A549 (cell line): ENCODE results near the gene TTC3. TPM values are rescaled to one million over a fixed set of nuclear protein-coding genes. Genes with fewer than 3 reads are reported as not detected.

Source experiments
- ATAC-seq, 2 experiments: fragments of 200-7000 bp in 1 of 2; fragments of >200 bp in 1 of 2; cut with Nextera tagmentation in 1 of 2; cut with Tn5 transposase in 1 of 2; 3 replicates each; pipeline versions ENCODE4 v1.8.0 to v1.9.1; 2018 to 2020; ENCODE audit warnings: mild to moderate bottlenecking in 1 of 2, moderate library complexity in 1 of 2
- CTCF ChIA-PET: fragments of 300-600 bp; sonication (Branson Sonifier 250); formaldehyde crosslinking; extraction: SDS; loops from one replicate; lab custom pipeline; 2021; ENCODE audit warnings: antibody characterized with exemption, inconsistent platforms; lab: Yijun Ruan, JAX
- POLR2A ChIA-PET: fragments of 350-600 bp; formaldehyde crosslinking; extraction: SDS; loops from one replicate; lab custom pipeline; 2021; ENCODE audit warnings: antibody characterized with exemption, inconsistent platforms; lab: Yijun Ruan, JAX
- DNase-seq, 2 experiments: peaks; one replicate each; pipeline versions ENCODE4 v3.0.0 to v3.0.0-alpha.2; 2011 to 2016; ENCODE audit warnings: low read depth in 1 of 2, low spot score in 1 of 2
- FAIRE-seq: peaks from 2 replicates; lab custom pipeline; 2011; peaks lifted over from hg19 to GRCh38; lab: Jason Lieb, UNC
- H3K27ac ChIP-seq, 2 experiments: fragments of >200 bp; sonication (Bioruptor Twin); formaldehyde crosslinking; 3 replicates each; pipeline ENCODE4 v1.5.1; 2016 to 2017
- H3K4me1 ChIP-seq: fragments of >200 bp; sonication (Bioruptor Twin); formaldehyde crosslinking; 3 replicates; pipeline ENCODE4 v1.6.1; 2016
- H3K4me2 ChIP-seq: fragments of >200 bp; sonication (Bioruptor Twin); formaldehyde crosslinking; 3 replicates; pipeline ENCODE4 v1.6.1; 2016
- H3K4me3 ChIP-seq: fragments of >200 bp; sonication (Bioruptor Twin); formaldehyde crosslinking; 3 replicates; pipeline ENCODE4 v1.5.1; 2016
- H3K9me3 ChIP-seq: fragments of >200 bp; sonication (Bioruptor Twin); formaldehyde crosslinking; 3 replicates; pipeline ENCODE4 v1.6.1; 2016
- ATOH8 ChIP-seq: fragments of 250-450 bp; sonication (Bioruptor Pico); IDR thresholded peaks from 2 replicates; pipeline ENCODE4 v1.5.0; 2020; ENCODE audit warnings: low read depth, mild to moderate bottlenecking, moderate library complexity
- BCL3 ChIP-seq: fragments of >200 bp; sonication (Bioruptor Twin); formaldehyde crosslinking; IDR thresholded peaks from 3 replicates; pipeline ENCODE4 v1.6.1; 2016
- BHLHE40 ChIP-seq: IDR thresholded peaks from 2 replicates; pipeline ENCODE4 v1.6.1; 2012; ENCODE audit warnings: low read depth, low read length, inconsistent platforms
- CBX2 ChIP-seq: fragments of 200-600 bp; sonication (generic); IDR thresholded peaks from 2 replicates; pipeline ENCODE4 v1.6.1; 2016; ENCODE audit warnings: low read depth, mild to moderate bottlenecking, borderline replicate concordance
- CBX8 ChIP-seq: fragments of 200-600 bp; sonication (generic); IDR thresholded peaks from 2 replicates; pipeline ENCODE4 v1.6.1; 2016
- CHD2 ChIP-seq: fragments of 150-350 bp; IDR thresholded peaks from 2 replicates; pipeline ENCODE4 v1.6.1; 2014; ENCODE audit warnings: low read length; ENCODE audit not compliant: partially characterized antibody
- E2F6 ChIP-seq: IDR thresholded peaks from 2 replicates; pipeline ENCODE4 v1.6.1; 2012; ENCODE audit warnings: low read depth, borderline replicate concordance
- ELK1 ChIP-seq: fragments of 150-350 bp; IDR thresholded peaks from 2 replicates; pipeline ENCODE4 v1.6.1; 2014; ENCODE audit warnings: low read depth, mild to moderate bottlenecking, low read length
- ESRRA ChIP-seq: fragments of 150-350 bp; IDR thresholded peaks from 2 replicates; pipeline ENCODE4 v1.6.1; 2014; ENCODE audit warnings: mild to moderate bottlenecking, low read length, borderline replicate concordance
- FOSB ChIP-seq: fragments of 250-450 bp; sonication (Bioruptor Pico); IDR thresholded peaks from 2 replicates; pipeline ENCODE4 v1.5.0; 2020; ENCODE audit warnings: mild to moderate bottlenecking, moderate library complexity
- FOSL2 ChIP-seq, 2 experiments: fragments of 450-650 bp in 1 of 2; fragments of >200 bp in 1 of 2; sonication (Bioruptor Twin) in 1 of 2; formaldehyde crosslinking; IDR thresholded peaks; 2 replicates each; pipeline versions ENCODE4 v1.5.0 to v1.6.1; 2016 to 2020; ENCODE audit warnings: mild to moderate bottlenecking in 1 of 2, moderate library complexity in 1 of 2
- HES2 ChIP-seq: fragments of >200 bp; sonication (Bioruptor Twin); formaldehyde crosslinking; IDR thresholded peaks from 2 replicates; pipeline ENCODE4 v1.6.1; 2016
- HMGXB4 ChIP-seq: fragments of 250-450 bp; sonication (Bioruptor Pico); IDR thresholded peaks from 2 replicates; pipeline ENCODE4 v1.5.0; 2021; ENCODE audit warnings: mild to moderate bottlenecking, moderate library complexity, borderline replicate concordance
- HOXA7 ChIP-seq: fragments of 250-450 bp; sonication (Bioruptor Pico); IDR thresholded peaks from 2 replicates; pipeline ENCODE4 v1.5.0; 2020; ENCODE audit warnings: mild to moderate bottlenecking, moderate library complexity
- HOXB5 ChIP-seq: fragments of 250-450 bp; sonication (Bioruptor Pico); IDR thresholded peaks from 2 replicates; pipeline ENCODE4 v1.5.0; 2020; ENCODE audit warnings: mild to moderate bottlenecking, moderate library complexity
- KDM1A ChIP-seq: fragments of 200-600 bp; sonication (generic); IDR thresholded peaks from 2 replicates; pipeline ENCODE4 v1.6.1; 2016; ENCODE audit warnings: low read depth, mild to moderate bottlenecking
- MAZ ChIP-seq: fragments of 150-350 bp; IDR thresholded peaks from 2 replicates; pipeline ENCODE4 v1.6.1; 2014; ENCODE audit warnings: antibody characterized with exemption, low read depth, low read length, borderline replicate concordance
- NFE2L2 ChIP-seq: fragments of 150-350 bp; conservative IDR thresholded peaks from 2 replicates; pipeline ENCODE4 v1.6.1; 2014; ENCODE audit warnings: low read length
- NPAS2 ChIP-seq: fragments of 250-450 bp; sonication (Bioruptor Pico); IDR thresholded peaks from 2 replicates; pipeline ENCODE4 v1.8.0; 2022; ENCODE audit warnings: mild to moderate bottlenecking, moderate library complexity, borderline replicate concordance
- NR3C1 ChIP-seq: fragments of >200 bp; sonication (Bioruptor Twin); formaldehyde crosslinking; IDR thresholded peaks from 3 replicates; pipeline ENCODE4 v1.6.1; 2017
- POLR2AphosphoS2 ChIP-seq: conservative IDR thresholded peaks from 2 replicates; pipeline ENCODE4 v1.6.1; 2012; ENCODE audit warnings: low read length, improper control_type of control experiment, inconsistent platforms
- RARB ChIP-seq: fragments of 250-450 bp; sonication (Bioruptor Pico); IDR thresholded peaks from 2 replicates; pipeline ENCODE4 v1.8.0; 2021; ENCODE audit warnings: mild to moderate bottlenecking, moderate library complexity
- SMC3 ChIP-seq: fragments of >200 bp; sonication (Bioruptor Twin); formaldehyde crosslinking; IDR thresholded peaks from 3 replicates; pipeline ENCODE4 v1.6.1; 2018; ENCODE audit warnings: inconsistent platforms
- SREBF2 ChIP-seq: fragments of 450-650 bp; IDR thresholded peaks from 2 replicates; pipeline ENCODE4 v1.6.1; 2014; ENCODE audit warnings: mild to moderate bottlenecking, moderate library complexity
- TFCP2L1 ChIP-seq: fragments of 250-450 bp; sonication (Bioruptor Pico); IDR thresholded peaks from 2 replicates; pipeline ENCODE4 v1.5.0; 2021; ENCODE audit warnings: mild to moderate bottlenecking
- USF2 ChIP-seq: fragments of 450-650 bp; IDR thresholded peaks from 2 replicates; pipeline ENCODE4 v1.6.1; 2014; ENCODE audit warnings: antibody characterized with exemption
- ZC3H11A ChIP-seq: fragments of 450-650 bp; IDR thresholded peaks from 2 replicates; pipeline ENCODE4 v1.6.1; 2014; ENCODE audit warnings: antibody characterized with exemption, mild to moderate bottlenecking
- ZFP36 ChIP-seq: fragments of 450-650 bp; IDR thresholded peaks from 2 replicates; pipeline ENCODE4 v1.6.1; 2014; ENCODE audit warnings: borderline replicate concordance; ENCODE audit not compliant: partially characterized antibody
- ZNF302 ChIP-seq: fragments of 250-450 bp; sonication (Bioruptor Pico); IDR thresholded peaks from 2 replicates; pipeline ENCODE4 v1.9.0; 2021; ENCODE audit warnings: inconsistent platforms, mild to moderate bottlenecking, moderate library complexity
- ZSCAN20 ChIP-seq: fragments of 250-450 bp; sonication (Bioruptor Pico); IDR thresholded peaks from 2 replicates; pipeline ENCODE4 v1.8.0; 2022; ENCODE audit warnings: mild to moderate bottlenecking, moderate library complexity
- WGBS: methylation state at CpG from one replicate; pipeline ENCODE4 v1.1.6; 2017; ENCODE audit errors: missing lambda C conversion rate; 5-methylcytosine and 5-hydroxymethylcytosine counted together
- polyA plus RNA-seq, 4 experiments: library from polyadenylated mRNA; depleted of rRNA in 3 of 4; stranded (reverse); fragments of >200 nt; fragmentation: RNase III in 1 of 4; extraction: RNeasy Plus Mini Kit Qiagen cat#74134 plus additional on column Dnase treatment in 1 of 4; gene quantifications; 2 replicates in 3 of 4; 3 replicates in 1 of 4; pipeline ENCODE4 v1.2.3, GENCODE V29; 2011 to 2017

Gene TTC3
- polyA plus RNA-seq, 2 of the 4 experiments (the other 2 are of a cell fraction), result 34.2 to 62.2 TPM

- TF ChIP-seq CBX8 (no peak), CHD2 (no peak), ZSCAN20 (CRISPR knock-in tag) (no peak), ATOH8 (CRISPR knock-in tag) (no peak), ZFP36 (no peak), SREBF2 (no peak), BHLHE40 (no peak), HOXA7 (CRISPR knock-in tag) (no peak), CBX2 (no peak)
Observed at GRCh38 chr21:37060296-37060695, 12.8 kb upstream of the TTC3 start (continued).

- no peaks in the 10 kb centered on the region for H3K9me3 ChIP-seq
- H3K4me1 ChIP-seq, result peaks cover 22% of the 10 kb centered on the region
- H3K4me3 ChIP-seq, result no peak overlapping the region
- no peak for TF ChIP-seq ZC3H11A
- TF ChIP-seq RARB (CRISPR knock-in tag), result no peak
- TF ChIP-seq POLR2AphosphoS2, result no peak
- TF ChIP-seq SMC3, result no peak
- TF ChIP-seq SREBF2, result no peak
- no peak for TF ChIP-seq NPAS2
- TF ChIP-seq HES2, result no peak
- no peak for TF ChIP-seq ZNF302 (CRISPR knock-in tag)
- no peak for TF ChIP-seq ESRRA
- CTCF ChIA-PET, result interaction anchor here (0.6 kb wide), 1 partner anchor 71 kb away, joined by 3 read pairs; no protein-coding TSS in a partner anchor
- H3K4me2 ChIP-seq, result no peak overlapping the region
- DNase-seq (no peak), ATAC-seq (no peak), FAIRE-seq (no peak)
- H3K27ac ChIP-seq, result no peak overlapping the region; a peak in 1 of 6 replicates
- 82% methylated on average over 7 of the region's 7 CpGs for WGBS
- POLR2A ChIA-PET, result no interaction called here
Observed at GRCh38 chr21:37061926-37062592, 11.0 kb upstream of the TTC3 start.

- ChIA-PET CTCF (no interaction called here), POLR2A (no interaction called here)
- no peak for FAIRE-seq
- Histone ChIP-seq H3K4me2 (no peak overlapping the region), H3K27ac (no peak overlapping the region), H3K4me1 (peaks cover 22% of the 10 kb centered on the region)
- no peak for ATAC-seq
- DNase-seq, result no peak
- TF ChIP-seq USF2, result no peak
- no peak for TF ChIP-seq HMGXB4
- no peak for TF ChIP-seq KDM1A
- TF ChIP-seq ELK1, result no peak
- TF ChIP-seq E2F6, result no peak
- TF ChIP-seq HOXB5 (CRISPR knock-in tag), result no peak
- TF ChIP-seq MAZ, result no peak
- TF ChIP-seq HOXA7 (CRISPR knock-in tag), result no peak
- TF ChIP-seq ZNF302 (CRISPR knock-in tag), result no peak
- TF ChIP-seq RARB (CRISPR knock-in tag), result no peak
- no peak for TF ChIP-seq FOSL2 (IDR thresholded peaks at IDR 0.05)
- TF ChIP-seq FOSL2 (CRISPR knock-in tag; IDR thresholded peaks at IDR 0.05), result no peak
- TF ChIP-seq NFE2L2, result no peak
- TF ChIP-seq CBX8, result no peak
- no peak for TF ChIP-seq NPAS2
- no peak for TF ChIP-seq BCL3
- no peak for TF ChIP-seq FOSB
- no peak for TF ChIP-seq TFCP2L1
- TF ChIP-seq NR3C1, result no peak
- no peak for TF ChIP-seq CBX2
- no peak for TF ChIP-seq ZSCAN20 (CRISPR knock-in tag)
- TF ChIP-seq, all 56 proteins: peak for 0
- Histone ChIP-seq H3K9me3 (no peaks in the 10 kb centered on the region), H3K4me3 (no peak overlapping the region)
- WGBS, result 89% methylated on average over 6 of the region's 6 CpGs
Observed at GRCh38 chr21:37062593-37062935, 10.5 kb upstream of the TTC3 start.
